GM11168 (cell line): ENCODE measurements around the gene KLHL8.

Experiments
- in situ Hi-C: fragments of 300-500 bp; cut with MboI; formaldehyde crosslinking; loops from one replicate; pipeline ENCODE4 v1.12.0; 2022; ENCODE audit warnings: low sequenced_read_pairs; ENCODE audit not compliant: unreplicated experiment

Gene KLHL8

GRCh38 chr4:87130985-87131703 lies 89.3 kb downstream of the KLHL8 start:
- in situ Hi-C loops, result no loop called here

- in situ Hi-C loops, result no loop called here
Measured at GRCh38 chr4:87129681-87130080, 90.7 kb downstream of the KLHL8 start.

GRCh38 chr4:87128006-87128705 lies 92.3 kb downstream of the KLHL8 start:
- in situ Hi-C loops, result no loop called here

GRCh38 chr4:87126056-87126455 lies 94.4 kb downstream of the KLHL8 start:
- in situ Hi-C loops, result no loop called here

GRCh38 chr4:87122252-87122651 lies 98.2 kb downstream of the KLHL8 start:
- in situ Hi-C loops, result no loop called here

- in situ Hi-C loops, result no loop called here
Measured at GRCh38 chr4:87121341-87122065, 98.9 kb downstream of the KLHL8 start.

- in situ Hi-C loops, result no loop called here
Measured at GRCh38 chr4:87120411-87121162, 99.8 kb downstream of the KLHL8 start.

GRCh38 chr4:87120010-87120409 lies 100.4 kb downstream of the KLHL8 start:
- in situ Hi-C loops, result no loop called here

- in situ Hi-C loops, result no loop called here
Measured at GRCh38 chr4:87118826-87119225, 101.6 kb downstream of the KLHL8 start.

GRCh38 chr4:87118421-87118820 lies 102.0 kb downstream of the KLHL8 start:
- in situ Hi-C loops, result no loop called here

- in situ Hi-C loops, result no loop called here
Measured at GRCh38 chr4:87117732-87118075, 102.7 kb downstream of the KLHL8 start.

GRCh38 chr4:87117051-87117731 lies 103.2 kb downstream of the KLHL8 start:
- in situ Hi-C loops, result no loop called here

- in situ Hi-C loops, result no loop called here
Measured at GRCh38 chr4:87116231-87116630, 104.2 kb downstream of the KLHL8 start.

- in situ Hi-C loops, result no loop called here
Measured at GRCh38 chr4:87114245-87115062, 106.0 kb downstream of the KLHL8 start.

- in situ Hi-C loops, result no loop called here
Measured at GRCh38 chr4:87112063-87112462, 108.4 kb downstream of the KLHL8 start.
